ENCODE results near the gene NMNAT2. TPM values are rescaled to one million over a fixed set of nuclear protein-coding genes. Genes with fewer than 3 reads are reported as not detected.
A peak's percentile ranks its signal among the peaks of the same experiment; 100 is the strongest.

The NMNAT2 gene
- total and polyA plus RNA-seq, 4 donors: 0.10 to 1.1 (median 0.94) TPM

- no peaks in the 10 kb centered on the region for H3K36me3 ChIP-seq (ENCODE audit: control insufficient read depth in 4 of 4, insufficient read depth in 4 of 4, low read length in 4 of 4)
- no peak for ATAC-seq (ENCODE audit: insufficient read depth, low FRiP score)
- no peak for TF ChIP-seq CTCF (IDR thresholded peaks at IDR 0.05; ENCODE audit: control extremely low read depth, extremely low read depth)
- DNase-seq: peak; percentile 37 to 82 (median 70)
- peaks cover 0 to 10% (median 3%) of the 10 kb centered on the region in 5 donors for H3K4me1 ChIP-seq (ENCODE audit: control insufficient read depth in 5 of 5, insufficient read depth in 5 of 5, low read length in 5 of 5)
- no peak overlapping the region for H3K4me3 ChIP-seq
- no peak overlapping the region for H3K9ac ChIP-seq (ENCODE audit: insufficient read depth in 1 of 2, low read length in 2 of 2)
- WGBS, 2 donors: 43 to 63% methylated on average over 6 of the region's 6 CpGs
- no peak overlapping the region for H3K27ac ChIP-seq (ENCODE audit: low read depth in 1 of 2, low read length in 1 of 2)
- H3K9me3 ChIP-seq (ENCODE audit: control insufficient read depth in 4 of 4, insufficient read depth in 3 of 4, low read length in 3 of 4): no peaks in the 10 kb centered on the region
- H3K27me3 ChIP-seq (ENCODE audit: control insufficient read depth in 3 of 3, insufficient read depth in 3 of 3, low read length in 2 of 3): no peaks in the 10 kb centered on the region
Measured at GRCh38 chr1:183349201-183349711, 68.9 kb downstream of the NMNAT2 start.

- TF ChIP-seq CTCF (IDR thresholded peaks at IDR 0.05; ENCODE audit: control extremely low read depth, extremely low read depth): no peak
- no peak for ATAC-seq (ENCODE audit: insufficient read depth, low FRiP score)
- no peaks in the 10 kb centered on the region for H3K36me3 ChIP-seq (ENCODE audit: control insufficient read depth in 4 of 4, insufficient read depth in 4 of 4, low read length in 4 of 4)
- WGBS, 2 donors: 55 to 62% methylated on average over 8 of the region's 8 CpGs
- DNase-seq: peak in 1 of 3 donors; percentile 20
- no peaks in the 10 kb centered on the region for H3K9me3 ChIP-seq (ENCODE audit: control insufficient read depth in 4 of 4, insufficient read depth in 3 of 4, low read length in 3 of 4)
- peaks cover 0 to 10% (median 3%) of the 10 kb centered on the region in 5 donors for H3K4me1 ChIP-seq (ENCODE audit: control insufficient read depth in 5 of 5, insufficient read depth in 5 of 5, low read length in 5 of 5)
- no peak overlapping the region for H3K4me3 ChIP-seq
- H3K27me3 ChIP-seq (ENCODE audit: control insufficient read depth in 3 of 3, insufficient read depth in 3 of 3, low read length in 2 of 3): no peaks in the 10 kb centered on the region
- no peak overlapping the region for H3K27ac ChIP-seq (ENCODE audit: low read depth in 1 of 2, low read length in 1 of 2)
- H3K9ac ChIP-seq (ENCODE audit: insufficient read depth in 1 of 2, low read length in 2 of 2): no peak overlapping the region
Measured at GRCh38 chr1:183346276-183346732, 71.9 kb downstream of the NMNAT2 start.

- Histone ChIP-seq H3K4me3 (no peak overlapping the region), H3K36me3 (ENCODE audit: control insufficient read depth in 4 of 4, insufficient read depth in 4 of 4, low read length in 4 of 4) (no peaks in the 10 kb centered on the region), H3K9ac (ENCODE audit: insufficient read depth in 1 of 2, low read length in 2 of 2) (no peak overlapping the region), H3K27ac (ENCODE audit: low read depth in 1 of 2, low read length in 1 of 2) (no peak overlapping the region), H3K4me1 (ENCODE audit: control insufficient read depth in 5 of 5, insufficient read depth in 5 of 5, low read length in 5 of 5) (peaks cover 0 to 2% (median 0%) of the 10 kb centered on the region in 5 donors), H3K27me3 (ENCODE audit: control insufficient read depth in 3 of 3, insufficient read depth in 3 of 3, low read length in 2 of 3) (no peaks in the 10 kb centered on the region), H3K9me3 (ENCODE audit: control insufficient read depth in 4 of 4, insufficient read depth in 3 of 4, low read length in 3 of 4) (no peaks in the 10 kb centered on the region)
- no peak for TF ChIP-seq CTCF (IDR thresholded peaks at IDR 0.05; ENCODE audit: control extremely low read depth, extremely low read depth)
- WGBS, 2 donors: 82 to 84% methylated on average over 4 of the region's 4 CpGs
- no peak for ATAC-seq (ENCODE audit: insufficient read depth, low FRiP score)
- no peak for DNase-seq
Measured at GRCh38 chr1:183339556-183340167, 78.5 kb downstream of the NMNAT2 start.

All from lung (tissue), 12 donors.